Upper lobe of right lung (tissue), 1 donor: ENCODE results near the gene B3GAT1. TPM values are rescaled to one million over a fixed set of nuclear protein-coding genes. Genes with fewer than 3 reads are reported as not detected.

ENCODE experiments used
- ATAC-seq: fragments of 200-7000 bp; cut with Tn5 transposase; one replicate; pipeline ENCODE4 v1.9.1; 2020; ENCODE audit warnings: mild to moderate bottlenecking, moderate library complexity
- DNase-seq: peaks from one replicate; pipeline ENCODE4 v3.0.0-alpha.2; 2020
- H3K27ac ChIP-seq: fragments of 200-600 bp; one replicate; pipeline ENCODE4 v1.8.0; 2022
- H3K27me3 ChIP-seq: fragments of 200-600 bp; one replicate; pipeline ENCODE4 v1.8.0; 2022; ENCODE audit warnings: mild to moderate bottlenecking
- H3K36me3 ChIP-seq: fragments of 200-600 bp; one replicate; pipeline ENCODE4 v1.8.0; 2022
- H3K4me1 ChIP-seq: fragments of 200-600 bp; one replicate; pipeline ENCODE4 v1.8.0; 2022
- H3K4me3 ChIP-seq: fragments of 200-600 bp; one replicate; pipeline ENCODE4 v1.8.0; 2022; ENCODE audit warnings: mild to moderate bottlenecking
- H3K9me3 ChIP-seq: fragments of 200-600 bp; one replicate; pipeline ENCODE4 v1.8.0; 2022
- intact Hi-C: fragments of 100-400 bp; cut with DNase I; formaldehyde crosslinking; loops from one replicate; pipeline ENCODE4 v1.11.0; 2022
- total RNA-seq: library from RNA; stranded (reverse); fragmentation: NEBNext Ultra II Directional; extraction: Animal tissue kit (Norgen Biotek cat#: 25700); gene quantifications from one replicate; pipeline ENCODE4 v1.2.1, GENCODE V29; 2021
- TF ChIP-seq, protein P1 (sequence below): fragments of 200-600 bp; IDR thresholded peaks from one replicate; pipeline ENCODE4 v1.8.0; 2022; ENCODE audit warnings: antibody characterized with exemption
- donor health status: DM: no; HTN: yes; CAD: no; lungs with severe emphysema.

Gene B3GAT1
- total RNA-seq, 1 donor from 2014 or later: 1.2 TPM

DNA sequence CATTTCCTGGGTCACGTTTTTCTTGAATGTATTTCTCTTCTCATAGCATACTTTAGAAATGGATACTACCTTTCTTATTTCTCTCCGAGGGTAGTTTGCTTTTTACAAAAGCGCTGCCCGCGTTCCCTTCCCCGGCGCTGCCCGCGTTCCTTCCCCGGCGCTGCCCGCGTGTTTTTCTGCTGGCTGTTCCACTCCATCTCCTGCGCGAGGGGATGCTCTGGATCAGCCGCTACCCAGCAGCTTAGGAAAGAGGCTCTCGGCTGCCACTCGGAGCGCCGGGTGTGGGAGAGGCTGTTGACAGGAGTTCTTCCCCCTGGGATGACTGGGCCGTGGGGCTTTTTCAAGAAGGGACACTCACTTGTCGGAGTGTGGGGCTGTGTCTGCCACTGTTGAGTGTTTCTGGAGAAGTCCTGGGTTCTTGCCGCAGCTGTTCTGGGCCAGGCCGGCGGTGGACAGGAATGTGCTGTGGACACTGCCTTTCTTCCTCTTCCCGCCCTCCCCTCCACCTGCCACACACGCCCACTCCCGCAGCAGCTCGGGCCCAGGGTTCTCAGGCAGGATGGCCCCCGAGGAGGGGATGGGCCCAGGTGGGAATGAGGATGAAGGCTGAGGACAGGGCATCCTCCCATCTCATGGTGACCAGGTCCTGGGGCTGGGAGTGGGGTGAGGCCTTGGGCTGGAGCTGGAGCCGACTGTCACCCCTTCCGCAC is 49.7 kb downstream of the B3GAT1 start:
- TF ChIP-seq, protein P1, sequence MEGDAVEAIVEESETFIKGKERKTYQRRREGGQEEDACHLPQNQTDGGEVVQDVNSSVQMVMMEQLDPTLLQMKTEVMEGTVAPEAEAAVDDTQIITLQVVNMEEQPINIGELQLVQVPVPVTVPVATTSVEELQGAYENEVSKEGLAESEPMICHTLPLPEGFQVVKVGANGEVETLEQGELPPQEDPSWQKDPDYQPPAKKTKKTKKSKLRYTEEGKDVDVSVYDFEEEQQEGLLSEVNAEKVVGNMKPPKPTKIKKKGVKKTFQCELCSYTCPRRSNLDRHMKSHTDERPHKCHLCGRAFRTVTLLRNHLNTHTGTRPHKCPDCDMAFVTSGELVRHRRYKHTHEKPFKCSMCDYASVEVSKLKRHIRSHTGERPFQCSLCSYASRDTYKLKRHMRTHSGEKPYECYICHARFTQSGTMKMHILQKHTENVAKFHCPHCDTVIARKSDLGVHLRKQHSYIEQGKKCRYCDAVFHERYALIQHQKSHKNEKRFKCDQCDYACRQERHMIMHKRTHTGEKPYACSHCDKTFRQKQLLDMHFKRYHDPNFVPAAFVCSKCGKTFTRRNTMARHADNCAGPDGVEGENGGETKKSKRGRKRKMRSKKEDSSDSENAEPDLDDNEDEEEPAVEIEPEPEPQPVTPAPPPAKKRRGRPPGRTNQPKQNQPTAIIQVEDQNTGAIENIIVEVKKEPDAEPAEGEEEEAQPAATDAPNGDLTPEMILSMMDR: no peak
- ATAC-seq (no peak), DNase-seq (peak; percentile 63)
- no peak overlapping the region for H3K4me3 ChIP-seq
- no peaks in the 10 kb centered on the region for H3K36me3 ChIP-seq
- intact Hi-C loops: no loop called here
- no peaks in the 10 kb centered on the region for H3K4me1 ChIP-seq
- H3K9me3 ChIP-seq: no peaks in the 10 kb centered on the region
- H3K27ac ChIP-seq: no peak overlapping the region
- H3K27me3 ChIP-seq: no peaks in the 10 kb centered on the region

DNA sequence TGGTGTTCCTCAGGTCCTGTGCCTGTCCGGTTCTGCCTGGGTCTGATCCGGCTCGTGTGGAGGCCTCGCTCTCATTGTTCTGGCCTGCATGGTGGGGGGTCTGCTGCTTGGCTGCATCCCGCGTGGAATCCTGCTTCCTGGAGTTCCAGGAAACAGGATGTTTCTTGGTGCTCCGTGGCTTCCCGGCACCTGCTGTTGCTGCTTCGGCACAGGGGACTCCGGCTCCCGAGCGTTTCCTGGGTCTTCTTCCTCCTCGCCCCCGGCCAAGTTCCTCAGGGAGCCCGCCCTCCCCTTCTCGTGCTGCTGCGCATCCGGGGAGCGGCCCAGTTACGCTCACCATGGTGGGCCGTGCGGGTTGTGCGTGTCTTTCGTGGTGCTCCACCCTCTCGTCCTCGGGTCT is 50.4 kb downstream of the B3GAT1 start:
- TF ChIP-seq, protein P1: no peak

DNA sequence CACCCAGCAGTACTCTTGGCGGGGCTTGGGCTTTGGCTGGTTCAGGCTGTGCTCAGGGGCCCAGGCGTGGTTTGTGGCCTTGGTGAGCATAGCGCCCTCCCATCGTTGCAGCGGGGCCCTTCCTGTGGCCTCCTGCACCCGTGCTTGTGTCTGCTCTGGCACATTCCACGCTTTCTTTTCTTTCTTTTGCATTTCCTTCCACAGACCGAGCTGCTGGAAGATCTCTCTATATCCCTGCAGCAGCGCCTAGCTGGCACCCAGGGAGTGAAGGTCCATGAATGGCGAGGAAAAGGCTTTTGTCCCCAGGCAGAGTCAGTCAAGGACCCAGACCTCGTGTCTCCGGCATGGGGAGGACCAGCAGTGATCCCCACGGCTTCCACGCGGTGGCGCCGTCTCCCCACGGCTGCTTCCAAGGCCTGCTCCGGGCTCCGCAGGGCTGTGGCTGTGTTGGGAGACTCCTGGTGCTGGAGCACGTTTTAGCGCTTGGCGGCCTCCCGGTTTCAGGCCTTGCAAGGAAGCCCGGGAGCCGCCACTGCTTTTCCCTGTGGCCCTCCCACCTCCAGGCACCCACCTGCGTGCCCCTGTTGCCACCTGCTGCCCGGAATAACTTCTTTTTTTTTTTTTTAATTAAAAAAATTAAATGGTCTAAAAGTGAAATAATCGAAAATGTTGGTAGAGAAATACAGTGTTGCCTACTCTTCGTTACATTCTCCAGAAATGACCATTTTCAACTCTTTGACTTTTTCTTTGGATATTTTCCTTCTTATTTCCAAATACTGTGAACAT is 51.8 kb downstream of the B3GAT1 start:
- TF ChIP-seq, protein P1: peak; percentile 84
- ATAC-seq (peak; percentile 95), DNase-seq (peak; percentile 91)
- no peaks in the 10 kb centered on the region for H3K9me3 ChIP-seq
- no peaks in the 10 kb centered on the region for H3K36me3 ChIP-seq
- no peak overlapping the region for H3K27ac ChIP-seq
- intact Hi-C loops: no loop called here
- no peaks in the 10 kb centered on the region for H3K27me3 ChIP-seq
- H3K4me1 ChIP-seq: no peaks in the 10 kb centered on the region
- no peak overlapping the region for H3K4me3 ChIP-seq

More for the DNA sequence above, 50.4 kb downstream of the B3GAT1 start:
- Histone ChIP-seq H3K27me3 (no peaks in the 10 kb centered on the region), H3K36me3 (no peaks in the 10 kb centered on the region), H3K27ac (no peak overlapping the region), H3K4me1 (no peaks in the 10 kb centered on the region), H3K4me3 (no peak overlapping the region), H3K9me3 (no peaks in the 10 kb centered on the region)
- ATAC-seq (no peak), DNase-seq (peak; percentile 56)
- intact Hi-C loops: no loop called here

DNA sequence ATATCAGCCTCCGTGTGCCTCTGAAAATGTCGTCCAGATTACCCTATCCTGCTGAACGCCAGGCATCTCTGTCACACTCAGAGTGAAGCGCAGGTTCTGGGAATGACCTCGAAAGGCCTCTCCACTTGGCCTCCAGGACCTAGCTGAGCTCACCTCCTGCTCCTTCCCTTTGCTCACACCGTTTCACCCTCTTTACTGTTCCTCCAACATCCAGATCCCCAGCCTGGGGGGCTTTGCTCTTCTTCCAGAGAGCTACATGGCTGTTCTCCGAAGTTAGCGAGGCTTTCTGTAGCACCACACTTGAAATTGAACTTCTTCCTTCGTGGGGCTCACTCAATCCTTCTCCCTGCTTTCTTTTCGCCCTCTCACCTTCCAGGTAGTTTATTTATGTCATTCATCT is 52.4 kb downstream of the B3GAT1 start:
- Histone ChIP-seq H3K4me3 (no peak overlapping the region), H3K9me3 (no peaks in the 10 kb centered on the region), H3K4me1 (no peaks in the 10 kb centered on the region), H3K27me3 (no peaks in the 10 kb centered on the region), H3K36me3 (no peaks in the 10 kb centered on the region), H3K27ac (no peak overlapping the region)
- no peak for DNase-seq
- intact Hi-C loops: no loop called here
- no peak for ATAC-seq
- TF ChIP-seq, protein P1: no peak

DNA sequence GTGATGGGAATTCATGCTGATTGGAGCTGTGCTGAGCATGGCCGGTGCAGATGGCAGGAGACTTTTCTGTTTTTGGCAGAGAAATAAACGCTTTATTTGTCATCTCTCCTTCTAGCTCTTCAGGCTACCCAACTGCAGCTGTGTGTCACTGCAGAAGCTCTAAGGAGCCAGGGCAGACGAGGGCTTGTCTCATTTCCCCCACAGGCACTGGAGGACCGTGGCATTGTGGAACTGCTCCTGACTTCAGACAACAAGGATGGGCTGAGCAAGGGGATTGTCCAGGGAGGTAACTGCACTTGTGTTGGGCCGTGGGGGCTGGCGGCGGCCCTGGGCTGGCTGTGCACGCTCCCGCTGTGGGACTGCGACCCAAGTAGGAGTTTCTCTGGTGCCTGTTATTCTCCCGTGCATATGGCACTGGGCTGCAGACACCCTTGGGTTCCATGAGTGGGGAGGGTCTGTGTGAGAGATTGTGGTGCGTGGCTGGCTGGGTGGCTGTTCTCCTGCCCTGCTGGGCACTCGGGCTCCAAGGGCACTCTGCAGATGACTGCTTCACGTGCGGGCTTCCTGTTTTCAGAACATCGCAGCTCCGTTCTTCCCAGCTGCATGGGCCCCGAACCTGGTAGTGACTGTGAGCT is 53.1 kb downstream of the B3GAT1 start:
- Histone ChIP-seq H3K4me1 (no peaks in the 10 kb centered on the region), H3K27ac (no peak overlapping the region), H3K36me3 (no peaks in the 10 kb centered on the region), H3K27me3 (no peaks in the 10 kb centered on the region), H3K9me3 (no peaks in the 10 kb centered on the region), H3K4me3 (no peak overlapping the region)
- ATAC-seq (no peak), DNase-seq (peak; percentile 40)
- TF ChIP-seq, protein P1: no peak
- intact Hi-C loops: no loop called here
